Transverse colon (tissue), 4 donors: Measurements from ENCODE around the gene COL13A1. TPM values are rescaled to one million over a fixed set of nuclear protein-coding genes. Genes with fewer than 3 reads are reported as not detected.

Experiments used
- DNase-seq: peaks from one replicate; pipeline ENCODE4 v3.0.0-alpha.2; 2019
- H3K27ac ChIP-seq, 4 donors: fragments of 200-600 bp; sonication (generic); 2 replicates each; pipeline ENCODE4 v1.5.1; 2016 to 2018; ENCODE audit warnings: inconsistent platforms in 4 of 4
- H3K27me3 ChIP-seq: fragments of 200-600 bp; sonication (generic); 2 replicates; pipeline ENCODE4 v1.5.1; 2017; ENCODE audit warnings: inconsistent platforms
- H3K36me3 ChIP-seq, 4 donors: fragments of 200-600 bp; sonication (generic); 2 replicates each; pipeline ENCODE4 v1.5.1; 2017 to 2019; ENCODE audit warnings: inconsistent platforms in 4 of 4
- H3K4me1 ChIP-seq, 4 donors: fragments of 200-600 bp; sonication (generic); 2 replicates each; pipeline ENCODE4 v1.5.1; 2017 to 2020; ENCODE audit warnings: inconsistent platforms in 4 of 4
- H3K4me3 ChIP-seq, 4 donors: fragments of 200-600 bp; sonication (generic); 1 replicate in 1 of 4; 2 replicates in 3 of 4; pipeline versions ENCODE4 v1.5.1 to v1.6.1; 2017 to 2019; ENCODE audit warnings: inconsistent platforms in 4 of 4
- H3K9me3 ChIP-seq, 2 donors: fragments of 200-600 bp; sonication (generic); 2 replicates each; pipeline ENCODE4 v1.5.1; 2017 to 2019; ENCODE audit warnings: inconsistent platforms in 2 of 2
- CTCF ChIP-seq, 5 experiments: fragments of 200-600 bp in 3 of 5; fragments of 450-650 bp in 2 of 5; sonication (generic) in 3 of 5; IDR thresholded peaks; 1 replicate in 2 of 5; 2 replicates in 3 of 5; pipeline ENCODE4 v1.5.1; 2016 to 2017; ENCODE audit warnings: antibody characterized with exemption in 5 of 5, inconsistent platforms in 3 of 5, mild to moderate bottlenecking in 2 of 5, moderate library complexity in 1 of 5
- EP300 ChIP-seq: sonication (generic); formaldehyde crosslinking; IDR thresholded peaks from one replicate; pipeline ENCODE4 v1.6.1; 2017; ENCODE audit warnings: antibody characterized with exemption, low read depth
- POLR2A ChIP-seq: fragments of 450-650 bp; IDR thresholded peaks from one replicate; pipeline ENCODE4 v1.6.1; 2016; ENCODE audit warnings: antibody characterized with exemption, mild to moderate bottlenecking, moderate library complexity
- POLR2AphosphoS5 ChIP-seq, 3 donors: sonication (generic); formaldehyde crosslinking; IDR thresholded peaks; one replicate each; pipeline ENCODE4 v1.6.1; 2016; ENCODE audit warnings: antibody characterized with exemption in 3 of 3
- WGBS, 2 donors: methylation state at CpG; one replicate each; pipeline ENCODE4 v1.1.5; 2018; ENCODE audit warnings: low coverage in 1 of 2; 5-methylcytosine and 5-hydroxymethylcytosine counted together
- in situ Hi-C, 4 donors: fragments of 200-750 bp; cut with MboI; loops; one replicate each; pipeline versions ENCODE4 v1.15.0 to v1.15.1; 2017; ENCODE audit warnings: low sequenced_read_pairs in 3 of 4, low pct_ligation_motif_present in 1 of 4, low pct_unique_long_range_greater_than_20kb in 1 of 4
- intact Hi-C: fragments of 100-400 bp; cut with DNase I; formaldehyde crosslinking; loops from one replicate; pipeline ENCODE4 v1.15.1; 2023; ENCODE audit warnings: low total_unique reads
- total RNA-seq, 4 donors: library from RNA; depleted of rRNA; stranded (reverse); fragments of >200 nt; gene quantifications; one replicate each; pipeline ENCODE4 v1.1.0, GENCODE V29; 2016

Gene COL13A1
- total RNA-seq, 4 donors from 2014 or later: 0.68 to 8.2 (median 2.1) TPM

- DNase-seq: no peak
- in situ Hi-C loops (no loop called here), intact Hi-C loops (no loop called here)
- Histone ChIP-seq H3K4me1 (peaks cover 0 to 19% (median 7%) of the 10 kb centered on the region in 4 donors), H3K9me3 (no peaks in the 10 kb centered on the region), H3K27me3 (no peaks in the 10 kb centered on the region), H3K27ac (no peak overlapping the region), H3K36me3 (no peaks in the 10 kb centered on the region), H3K4me3 (no peak overlapping the region)
- TF ChIP-seq CTCF (IDR thresholded peaks at IDR 0.05) (no peak), EP300 (no peak), POLR2AphosphoS5 (IDR thresholded peaks at IDR 0.05) (no peak)
- 86% methylated on average over 1 of the region's 1 CpG; no CpG with 5 or more reads in 1 of the 2 donors for WGBS, 2 donors
Observed at GRCh38 chr10:69858201-69858600, 56.5 kb downstream of the COL13A1 start.

GRCh38 chr10:69860271-69860670 lies 58.6 kb downstream of the COL13A1 start:
- DNase-seq: no peak
- intact Hi-C loops: no loop called here
- H3K27ac ChIP-seq: no peak overlapping the region
- no peak overlapping the region for H3K4me3 ChIP-seq
- H3K4me1 ChIP-seq: peaks cover 0 to 13% (median 7%) of the 10 kb centered on the region in 4 donors
- 37 to 41% methylated on average over 5 to 9 of the region's 9 CpGs for WGBS, 2 donors
- TF ChIP-seq EP300 (no peak), POLR2AphosphoS5 (IDR thresholded peaks at IDR 0.05) (no peak), CTCF (IDR thresholded peaks at IDR 0.05) (no peak), POLR2A (no peak)
- H3K9me3 ChIP-seq: no peaks in the 10 kb centered on the region
- H3K36me3 ChIP-seq: no peaks in the 10 kb centered on the region
- H3K27me3 ChIP-seq: no peaks in the 10 kb centered on the region
- in situ Hi-C loops: no loop called here

- 56% methylated on average over 7 of the region's 7 CpGs; no CpG with 5 or more reads in 1 of the 2 donors for WGBS, 2 donors
- Histone ChIP-seq H3K36me3 (no peaks in the 10 kb centered on the region), H3K4me3 (no peak overlapping the region), H3K27me3 (no peaks in the 10 kb centered on the region), H3K27ac (no peak overlapping the region), H3K4me1 (peaks cover 7 to 22% (median 12%) of the 10 kb centered on the region in 4 donors), H3K9me3 (no peaks in the 10 kb centered on the region)
- in situ Hi-C loops: no loop called here
- intact Hi-C loops: no loop called here
- no peak for DNase-seq
- TF ChIP-seq CTCF (IDR thresholded peaks at IDR 0.05) (peak in 3 of 5 experiments; percentile 8 to 48 (median 25)), EP300 (no peak), POLR2A (no peak), POLR2AphosphoS5 (IDR thresholded peaks at IDR 0.05) (peak; percentile 30 to 83 (median 82))
Observed at GRCh38 chr10:69861251-69862240, 59.8 kb downstream of the COL13A1 start.

- 91 to 100% methylated on average over 2 to 16 of the region's 16 CpGs for WGBS, 2 donors
- H3K4me1 ChIP-seq: peaks cover 7 to 30% (median 27%) of the 10 kb centered on the region in 4 donors
- no peak for TF ChIP-seq CTCF (IDR thresholded peaks at IDR 0.05)
- TF ChIP-seq EP300: no peak
- TF ChIP-seq POLR2AphosphoS5 (IDR thresholded peaks at IDR 0.05): no peak
- TF ChIP-seq POLR2A: no peak
- no peak overlapping the region for H3K4me3 ChIP-seq
- H3K27ac ChIP-seq: no peak overlapping the region
- DNase-seq: no peak
- in situ Hi-C loops: no loop called here
- no peaks in the 10 kb centered on the region for H3K9me3 ChIP-seq
- no peaks in the 10 kb centered on the region for H3K36me3 ChIP-seq
- intact Hi-C loops: no loop called here
- H3K27me3 ChIP-seq: no peaks in the 10 kb centered on the region
Observed at GRCh38 chr10:69862882-69863530, 61.3 kb downstream of the COL13A1 start.
